Caco-2 (cell line): ENCODE measurements around the gene SRI. TPM values are rescaled to one million over a fixed set of nuclear protein-coding genes. Genes with fewer than 3 reads are reported as not detected.

Source experiments
- BruUV-seq: library from RNA; stranded (reverse); fragments of 400-500 nt; replicated peaks from 2 replicates; lab custom pipeline; 2021; lab: Mats Ljungman, UMichigan
- CTCF ChIA-PET: fragments of 300-600 bp; sonication (Branson Sonifier 250); formaldehyde crosslinking; loops from one replicate; lab custom pipeline; 2022; ENCODE audit warnings: antibody characterized with exemption; lab: Charles Lee
- POLR2A ChIA-PET: fragments of 300-600 bp; sonication (Branson Sonifier 250); formaldehyde crosslinking; loops from one replicate; lab custom pipeline; 2022; ENCODE audit warnings: antibody characterized with exemption; lab: Charles Lee
- DNase-seq, 2 experiments: peaks; one replicate each; pipeline versions ENCODE4 v3.0.0 to v3.0.0-alpha.2; 2020 to 2022
- H3K27me3 ChIP-seq: replicated peaks from 2 replicates; pipeline ENCODE4 v1.6.0; 2011; ENCODE audit warnings: low read length; ENCODE audit not compliant: control insufficient read depth, insufficient read depth
- H3K36me3 ChIP-seq: 2 replicates; pipeline ENCODE4 v1.5.1; 2011; ENCODE audit warnings: low read length; ENCODE audit not compliant: control insufficient read depth, insufficient read depth
- H3K4me1 ChIP-seq: fragments of 250-450 bp; sonication (Bioruptor Pico); 2 replicates; pipeline ENCODE4 v1.5.1; 2020; ENCODE audit warnings: mild to moderate bottlenecking
- H3K4me3 ChIP-seq: 2 replicates; pipeline ENCODE4 v1.5.1; 2011; ENCODE audit warnings: low read depth, mild to moderate bottlenecking, control low read depth, low read length
- H3K9me3 ChIP-seq: fragments of 250-450 bp; sonication (Bioruptor Pico); 2 replicates; pipeline ENCODE4 v1.5.1; 2020; ENCODE audit warnings: mild to moderate bottlenecking, moderate library complexity
- H3K27ac Mint-ChIP-seq: one replicate; pipeline ENCODE4 v1.8.0; 2022; ENCODE audit warnings: mixed read lengths; ENCODE audit not compliant: unreplicated experiment
- H3K27me3 Mint-ChIP-seq: one replicate; pipeline ENCODE4 v1.8.0; 2022; ENCODE audit warnings: mixed read lengths; ENCODE audit not compliant: insufficient read depth, unreplicated experiment
- H3K36me3 Mint-ChIP-seq: one replicate; pipeline ENCODE4 v1.8.0; 2022; ENCODE audit warnings: mild to moderate bottlenecking, mixed read lengths; ENCODE audit not compliant: insufficient read depth, unreplicated experiment
- H3K4me1 Mint-ChIP-seq: one replicate; pipeline ENCODE4 v1.8.0; 2022; ENCODE audit warnings: low read depth, mixed read lengths; ENCODE audit not compliant: unreplicated experiment
- H3K4me3 Mint-ChIP-seq: one replicate; pipeline ENCODE4 v1.8.0; 2022; ENCODE audit warnings: mild to moderate bottlenecking, moderate library complexity, mixed read lengths; ENCODE audit not compliant: unreplicated experiment
- H3K9me3 Mint-ChIP-seq: one replicate; pipeline ENCODE4 v1.8.0; 2022; ENCODE audit warnings: mixed read lengths; ENCODE audit not compliant: unreplicated experiment
- CTCF ChIP-seq, 2 experiments: fragments of 200-600 bp in 1 of 2; IDR thresholded peaks; 1 replicate in 1 of 2; 2 replicates in 1 of 2; pipeline versions ENCODE4 v1.5.1 to v1.8.0; 2011 to 2022; ENCODE audit warnings: antibody characterized with exemption in 1 of 2, control low read depth in 1 of 2, inconsistent platforms in 1 of 2, low read depth in 1 of 2, low read length in 1 of 2, mild to moderate bottlenecking in 1 of 2, moderate library complexity in 1 of 2; ENCODE audit not compliant: insufficient read depth in 1 of 2, severe bottlenecking in 1 of 2, unreplicated experiment in 1 of 2
- intact Hi-C: fragments of 100-400 bp; cut with micrococcal nuclease; formaldehyde crosslinking; loops from one replicate; pipeline ENCODE4 v1.10.0; 2022; ENCODE audit not compliant: unreplicated experiment
- total RNA-seq: library from RNA; stranded (reverse); gene quantifications from 2 replicates; pipeline ENCODE4 v1.2.3, GENCODE V29; 2022

SRI gene
- total RNA-seq, 1 experiment from 2014 or later = 103 TPM

- H3K27me3 ChIP-seq = no peaks in the 10 kb centered on the region
- Mint-ChIP-seq H3K9me3 (no peaks in the 10 kb centered on the region), H3K27ac (no peak overlapping the region), H3K4me1 (no peaks in the 10 kb centered on the region), H3K27me3 (peaks cover 5% of the 10 kb centered on the region), H3K36me3 (no peaks in the 10 kb centered on the region), H3K4me3 (no peak overlapping the region)
- H3K9me3 ChIP-seq = no peaks in the 10 kb centered on the region
- BruUV-seq = no TSS peak
- DNase-seq = no peak
- no peaks in the 10 kb centered on the region for H3K4me1 ChIP-seq
- no peak for TF ChIP-seq CTCF (IDR thresholded peaks at IDR 0.05; ENCODE audit: insufficient read depth in 1 of 2, low read depth in 1 of 2, low read length in 1 of 2, severe bottlenecking in 1 of 2, unreplicated experiment in 1 of 2)
- intact Hi-C loops = loop anchor here (5.0 to 10.0 kb wide), 3 partner anchors 158 to 301 kb away; no protein-coding TSS in a partner anchor
- no peaks in the 10 kb centered on the region for H3K36me3 ChIP-seq
- ChIA-PET CTCF (interaction anchor here (0.5 kb wide), 1 partner anchor 17 kb away, joined by 3 read pairs; no protein-coding TSS in a partner anchor), POLR2A (no interaction called here)
- H3K4me3 ChIP-seq = no peak overlapping the region
Observed at GRCh38 chr7:88244258-88244657, 24.4 kb upstream of the SRI start.

GRCh38 chr7:88243345-88243909, 23.6 kb upstream of the SRI start:
- no TSS peak for BruUV-seq
- Histone ChIP-seq H3K4me1 (no peaks in the 10 kb centered on the region), H3K27me3 (no peaks in the 10 kb centered on the region), H3K4me3 (no peak overlapping the region), H3K36me3 (no peaks in the 10 kb centered on the region), H3K9me3 (no peaks in the 10 kb centered on the region)
- H3K9me3 Mint-ChIP-seq = no peaks in the 10 kb centered on the region
- no peaks in the 10 kb centered on the region for H3K36me3 Mint-ChIP-seq
- H3K4me3 Mint-ChIP-seq = no peak overlapping the region
- TF ChIP-seq CTCF (IDR thresholded peaks at IDR 0.05; ENCODE audit: insufficient read depth in 1 of 2, low read depth in 1 of 2, low read length in 1 of 2, severe bottlenecking in 1 of 2, unreplicated experiment in 1 of 2) = peak; percentile 68 to 81
- H3K4me1 Mint-ChIP-seq = no peaks in the 10 kb centered on the region
- peaks cover 5% of the 10 kb centered on the region for H3K27me3 Mint-ChIP-seq
- intact Hi-C loops = loop anchor here (1.0 to 10.0 kb wide), 7 partner anchors 63 to 1380 kb away; partner anchors contain the start of gene STEAP4
- H3K27ac Mint-ChIP-seq = no peak overlapping the region
- CTCF ChIA-PET = interaction anchor here (0.5 to 2.4 kb wide), 9 partner anchors 16 to 1379 kb away, joined by 3 to 24 read pairs (median 6); no protein-coding TSS in a partner anchor
- POLR2A ChIA-PET = interaction anchor here (0.6 kb wide), 1 partner anchor 29 kb away, joined by 3 read pairs; no protein-coding TSS in a partner anchor
- peak in 1 of 2 experiments; percentile 36 for DNase-seq

DNA sequence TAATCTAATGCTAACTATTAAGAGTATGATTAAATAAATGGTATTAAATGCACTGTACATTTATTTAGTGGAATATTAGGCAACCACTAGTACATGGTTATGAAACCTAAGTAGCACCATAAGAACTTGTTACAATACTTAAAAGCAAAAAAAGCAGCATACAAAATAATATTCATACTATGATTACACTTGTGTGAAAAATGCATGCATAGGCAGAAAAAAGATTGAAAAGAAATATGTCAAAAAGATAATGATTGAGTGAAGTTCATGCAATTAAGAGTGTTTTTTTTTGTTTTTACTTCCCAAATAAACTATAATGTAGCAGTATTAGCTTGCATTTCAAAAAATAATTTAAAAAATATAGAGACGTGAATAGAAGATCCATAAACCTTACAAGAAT, 20.0 kb upstream of the SRI start:
- no peak for DNase-seq
- intact Hi-C loops = loop anchor here (5.0 to 10.0 kb wide), 3 partner anchors 162 to 305 kb away; no protein-coding TSS in a partner anchor
- H3K36me3 Mint-ChIP-seq = no peaks in the 10 kb centered on the region
- no peaks in the 10 kb centered on the region for H3K4me1 ChIP-seq
- ChIA-PET POLR2A (no interaction called here), CTCF (no interaction called here)
- no peak for TF ChIP-seq CTCF (IDR thresholded peaks at IDR 0.05; ENCODE audit: insufficient read depth in 1 of 2, low read depth in 1 of 2, low read length in 1 of 2, severe bottlenecking in 1 of 2, unreplicated experiment in 1 of 2)
- H3K4me3 Mint-ChIP-seq = no peak overlapping the region
- no peaks in the 10 kb centered on the region for H3K9me3 ChIP-seq
- no peak overlapping the region for H3K4me3 ChIP-seq
- no peaks in the 10 kb centered on the region for H3K9me3 Mint-ChIP-seq
- BruUV-seq = no TSS peak
- no peaks in the 10 kb centered on the region for H3K36me3 ChIP-seq
- peaks cover 5% of the 10 kb centered on the region for H3K27me3 Mint-ChIP-seq
- H3K27ac Mint-ChIP-seq = no peak overlapping the region
- H3K4me1 Mint-ChIP-seq = no peaks in the 10 kb centered on the region
- H3K27me3 ChIP-seq = no peaks in the 10 kb centered on the region
